SK-N-SH treated with all-trans-retinoic acid at 6 μM for 48 hours (cell line): ENCODE data around the gene PSMA7.

ENCODE experiments used
- ATAC-seq: fragments of 200-7000 bp; cut with Tn5 transposase; 3 replicates; pipeline ENCODE4 v1.9.1; 2020; ENCODE audit warnings: mild to moderate bottlenecking, moderate library complexity
- ARNTL ChIP-seq: fragments of 450-650 bp; formaldehyde crosslinking; IDR thresholded peaks from 2 replicates; pipeline ENCODE4 v1.5.0; 2020; ENCODE audit warnings: low read depth, mild to moderate bottlenecking, moderate library complexity, borderline replicate concordance
- BACH2 ChIP-seq: fragments of 250-450 bp; sonication (Bioruptor Pico); IDR thresholded peaks from 2 replicates; pipeline ENCODE4 v1.9.0; 2021; ENCODE audit warnings: mild to moderate bottlenecking, borderline replicate concordance
- CREB5 ChIP-seq: fragments of 250-450 bp; sonication (Bioruptor Pico); IDR thresholded peaks from 2 replicates; pipeline ENCODE4 v1.5.1; 2020; ENCODE audit warnings: low read depth, mild to moderate bottlenecking, moderate library complexity
- CSDC2 ChIP-seq: fragments of 250-450 bp; sonication (Bioruptor Pico); IDR thresholded peaks from 2 replicates; pipeline ENCODE4 v1.5.0; 2020; ENCODE audit warnings: mild to moderate bottlenecking, moderate library complexity
- ESRRG ChIP-seq: fragments of 250-450 bp; sonication (Bioruptor Pico); IDR thresholded peaks from 2 replicates; pipeline ENCODE4 v1.6.1; 2021; ENCODE audit warnings: mild to moderate bottlenecking
- GLIS3 ChIP-seq: fragments of 250-450 bp; sonication (Bioruptor Pico); IDR thresholded peaks from 2 replicates; pipeline ENCODE4 v1.5.0; 2020; ENCODE audit warnings: mild to moderate bottlenecking, moderate library complexity
- ISL1 ChIP-seq: fragments of 250-450 bp; sonication (Bioruptor Pico); IDR thresholded peaks from 2 replicates; pipeline ENCODE4 v2.1.2; 2022; ENCODE audit warnings: mild to moderate bottlenecking, moderate library complexity
- OSR1 ChIP-seq: fragments of 250-450 bp; sonication (Bioruptor Pico); IDR thresholded peaks from 2 replicates; pipeline ENCODE4 v1.8.0; 2022; ENCODE audit warnings: moderate library complexity, mild to moderate bottlenecking, inconsistent platforms
- PATZ1 ChIP-seq: fragments of 250-450 bp; sonication (Bioruptor Pico); IDR thresholded peaks from 2 replicates; pipeline ENCODE4 v1.8.0; 2020; ENCODE audit warnings: mild to moderate bottlenecking, moderate library complexity, borderline replicate concordance
- POU6F1 ChIP-seq: fragments of 250-450 bp; sonication (Bioruptor Pico); IDR thresholded peaks from 2 replicates; pipeline ENCODE4 v1.8.0; 2021; ENCODE audit warnings: low read depth, mild to moderate bottlenecking, moderate library complexity, borderline replicate concordance
- PPARA ChIP-seq: fragments of 250-450 bp; sonication (Bioruptor Pico); IDR thresholded peaks from 2 replicates; pipeline ENCODE4 v1.5.0; 2020; ENCODE audit warnings: mild to moderate bottlenecking, borderline replicate concordance
- RARB ChIP-seq: fragments of 250-450 bp; sonication (Bioruptor Pico); IDR thresholded peaks from 2 replicates; pipeline ENCODE4 v1.8.0; 2021; ENCODE audit warnings: mild to moderate bottlenecking, moderate library complexity
- SNAI2 ChIP-seq: fragments of 250-450 bp; sonication (Bioruptor Pico); IDR thresholded peaks from 2 replicates; pipeline ENCODE4 v1.5.0; 2020; ENCODE audit warnings: mild to moderate bottlenecking, moderate library complexity
- TCF4 ChIP-seq: fragments of 250-450 bp; sonication (Bioruptor Pico); IDR thresholded peaks from 2 replicates; pipeline ENCODE4 v1.8.0; 2021; ENCODE audit warnings: mild to moderate bottlenecking, moderate library complexity, borderline replicate concordance
- TSHZ2 ChIP-seq: fragments of 250-450 bp; sonication (Bioruptor Pico); IDR thresholded peaks from 2 replicates; pipeline ENCODE4 v1.5.0; 2020; ENCODE audit warnings: mild to moderate bottlenecking, moderate library complexity
- ZC3H10 ChIP-seq: fragments of 250-450 bp; sonication (Bioruptor Pico); IDR thresholded peaks from 2 replicates; pipeline ENCODE4 v1.5.1; 2021; ENCODE audit warnings: mild to moderate bottlenecking, moderate library complexity
- ZFP3 ChIP-seq: fragments of 250-450 bp; sonication (Bioruptor Pico); IDR thresholded peaks from 2 replicates; pipeline ENCODE4 v1.5.0; 2020; ENCODE audit warnings: mild to moderate bottlenecking, moderate library complexity
- ZNF565 ChIP-seq: fragments of 450-650 bp; formaldehyde crosslinking; conservative IDR thresholded peaks from 2 replicates; pipeline ENCODE4 v1.5.0; 2020; ENCODE audit warnings: low read depth, mild to moderate bottlenecking, moderate library complexity
- ZNF70 ChIP-seq: fragments of 450-650 bp; formaldehyde crosslinking; IDR thresholded peaks from 2 replicates; pipeline ENCODE4 v1.5.0; 2020; ENCODE audit warnings: mild to moderate bottlenecking, moderate library complexity
- ZNF8 ChIP-seq: fragments of 450-650 bp; formaldehyde crosslinking; IDR thresholded peaks from 2 replicates; pipeline ENCODE4 v1.5.0; 2020; ENCODE audit warnings: mild to moderate bottlenecking, moderate library complexity

Gene PSMA7

GRCh38 chr20:62097881-62098407, 45.2 kb downstream of the PSMA7 start:
- no peak for ATAC-seq
- TF ChIP-seq POU6F1 (CRISPR knock-in tag) (no peak), CREB5 (CRISPR knock-in tag) (no peak), ZNF8 (no peak), BACH2 (CRISPR knock-in tag) (no peak), ARNTL (CRISPR knock-in tag) (no peak), ZNF70 (CRISPR knock-in tag) (no peak)

- no peak for TF ChIP-seq BACH2 (CRISPR knock-in tag)
- no peak for TF ChIP-seq TSHZ2 (CRISPR knock-in tag)
- no peak for TF ChIP-seq GLIS3 (CRISPR knock-in tag)
- no peak for TF ChIP-seq TCF4
- TF ChIP-seq PATZ1 (CRISPR knock-in tag), result no peak
- no peak for TF ChIP-seq ZNF70 (CRISPR knock-in tag)
- TF ChIP-seq ISL1 (CRISPR knock-in tag), result no peak
- no peak for TF ChIP-seq ZFP3 (CRISPR knock-in tag)
- no peak for TF ChIP-seq POU6F1 (CRISPR knock-in tag)
- no peak for TF ChIP-seq ESRRG (CRISPR knock-in tag)
- TF ChIP-seq ZNF565, result no peak
- TF ChIP-seq SNAI2 (CRISPR knock-in tag), result no peak
- TF ChIP-seq RARB (CRISPR knock-in tag), result no peak
- TF ChIP-seq PPARA, result no peak
- no peak for TF ChIP-seq ARNTL (CRISPR knock-in tag)
- TF ChIP-seq ZNF8, result no peak
- TF ChIP-seq ZC3H10 (CRISPR knock-in tag), result no peak
- no peak for ATAC-seq
These were observed 46.5 kb downstream of the PSMA7 start for GRCh38 chr20:62096421-62097380.

GRCh38 chr20:62089393-62089792, 53.8 kb downstream of the PSMA7 start:
- no peak for ATAC-seq
- TF ChIP-seq ZC3H10 (CRISPR knock-in tag) (no peak), BACH2 (CRISPR knock-in tag) (no peak), TCF4 (no peak), GLIS3 (CRISPR knock-in tag) (no peak), TSHZ2 (CRISPR knock-in tag) (no peak), CSDC2 (no peak), POU6F1 (CRISPR knock-in tag) (no peak), SNAI2 (CRISPR knock-in tag) (no peak), ZNF8 (no peak), RARB (CRISPR knock-in tag) (no peak), OSR1 (CRISPR knock-in tag) (no peak), ISL1 (CRISPR knock-in tag) (no peak)
